OCI-LY3 (cell line): Measurements from ENCODE around the gene ARMC10.

Source experiments
- CTCF ChIP-seq: fragments of 200-600, 300-600 bp; sonication (generic); IDR thresholded peaks from 2 replicates; pipeline ENCODE4 v1.5.1; 2014; ENCODE audit warnings: antibody characterized with exemption, low read length, low read depth
- EZH2phosphoT487 ChIP-seq: fragments of 200-600 bp; shearing (Covaris generic); IDR thresholded peaks from 2 replicates; pipeline ENCODE4 v1.6.1; 2018; ENCODE audit warnings: antibody characterized with exemption, mixed run types, low read depth

GRCh38 chr7:103116991-103117390 is 42.1 kb downstream of the ARMC10 start:
- no peak for TF ChIP-seq CTCF
- no peak for TF ChIP-seq EZH2phosphoT487
